Cortex of kidney (tissue), 1 donor: ENCODE measurements around the gene ELANE.
"Not testable (repeated sequence)": the region's sequence is repeated elsewhere in the genome, so short reads cannot be mapped to it uniquely, and the experiment has no call there.

Experiments used
- DNase-seq: peaks from one replicate; lab custom pipeline; 2025; lab: John Stamatoyannopoulos, UW

Gene ELANE

DNA sequence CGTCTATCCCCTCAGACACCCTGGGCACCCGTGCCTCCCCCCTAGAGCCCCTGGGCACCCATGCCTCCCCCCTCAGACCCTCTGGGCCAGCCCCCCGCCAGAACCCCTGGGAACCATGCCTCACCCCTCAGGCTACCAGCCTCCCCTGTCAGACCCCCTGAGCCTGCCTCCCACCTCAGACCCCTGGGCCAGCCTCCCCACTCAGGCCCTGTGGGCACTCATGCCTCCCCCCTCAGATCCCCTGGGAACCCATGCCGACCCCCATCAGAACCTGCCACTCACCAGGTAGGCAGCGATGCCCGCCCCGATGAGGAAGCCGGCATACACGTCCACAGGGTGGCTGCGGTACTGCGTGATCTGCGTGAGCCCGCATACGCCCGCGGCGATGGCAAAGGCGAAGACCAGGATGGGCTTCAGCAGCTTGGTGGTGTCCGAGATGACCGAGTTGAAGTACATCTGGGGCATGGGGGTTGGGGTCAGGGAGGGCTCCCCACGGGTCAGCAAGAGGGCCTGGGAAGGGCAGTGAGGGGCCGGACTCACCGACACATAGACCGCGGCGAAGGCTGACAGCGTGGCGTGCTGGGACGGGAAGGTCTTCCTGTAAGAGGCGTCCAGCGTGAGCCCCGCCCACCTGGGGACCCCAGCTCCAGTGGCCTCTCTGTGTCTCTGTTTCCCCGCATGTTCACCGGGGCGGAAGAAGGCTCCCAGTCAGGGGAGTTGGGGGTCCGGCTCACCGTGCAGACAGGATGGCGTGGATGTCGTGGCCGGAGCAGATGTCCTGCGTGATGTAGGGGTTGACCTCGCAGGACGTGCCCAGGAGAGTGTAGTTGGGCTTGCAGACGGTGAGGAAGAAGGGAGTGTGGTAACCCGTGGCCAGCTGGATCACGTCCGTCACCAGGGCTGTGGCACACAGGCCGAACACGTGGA is 37.7 kb upstream of the ELANE start:
- no peak for DNase-seq

DNA sequence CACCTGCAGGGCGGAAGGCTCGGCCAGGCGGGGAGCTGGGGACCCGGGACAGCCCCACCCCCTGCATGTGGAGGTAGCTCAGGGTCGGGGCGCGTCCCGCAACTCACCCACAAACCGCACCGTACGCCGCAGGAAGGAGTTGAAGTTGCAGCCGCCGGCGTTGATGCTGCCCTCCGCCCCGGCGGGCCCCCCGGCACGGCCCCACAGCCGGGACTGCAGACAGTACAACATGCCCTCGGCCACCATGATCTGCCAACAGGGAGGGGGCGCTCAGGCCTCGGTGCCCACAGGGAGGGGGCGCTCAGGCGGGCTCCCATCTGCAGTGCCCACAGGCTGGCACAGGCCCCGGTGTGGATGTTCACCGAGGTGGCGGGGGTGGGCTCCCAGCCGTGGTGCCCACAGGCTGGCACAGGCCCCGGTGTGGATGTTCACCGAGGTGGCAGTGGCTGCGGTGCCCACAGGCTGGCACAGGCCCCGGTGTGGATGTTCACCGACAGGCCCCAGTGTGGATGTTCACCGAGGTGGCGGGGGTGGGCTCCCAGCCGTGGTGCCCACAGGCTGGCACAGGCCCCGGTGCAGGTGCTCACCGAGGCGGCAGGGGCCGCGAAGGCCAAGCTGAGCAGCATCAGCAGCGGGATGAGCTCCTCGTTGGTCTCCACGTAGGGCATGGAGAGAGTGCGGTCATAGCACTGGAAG is 36.9 kb upstream of the ELANE start:
- DNase-seq: no peak

DNA sequence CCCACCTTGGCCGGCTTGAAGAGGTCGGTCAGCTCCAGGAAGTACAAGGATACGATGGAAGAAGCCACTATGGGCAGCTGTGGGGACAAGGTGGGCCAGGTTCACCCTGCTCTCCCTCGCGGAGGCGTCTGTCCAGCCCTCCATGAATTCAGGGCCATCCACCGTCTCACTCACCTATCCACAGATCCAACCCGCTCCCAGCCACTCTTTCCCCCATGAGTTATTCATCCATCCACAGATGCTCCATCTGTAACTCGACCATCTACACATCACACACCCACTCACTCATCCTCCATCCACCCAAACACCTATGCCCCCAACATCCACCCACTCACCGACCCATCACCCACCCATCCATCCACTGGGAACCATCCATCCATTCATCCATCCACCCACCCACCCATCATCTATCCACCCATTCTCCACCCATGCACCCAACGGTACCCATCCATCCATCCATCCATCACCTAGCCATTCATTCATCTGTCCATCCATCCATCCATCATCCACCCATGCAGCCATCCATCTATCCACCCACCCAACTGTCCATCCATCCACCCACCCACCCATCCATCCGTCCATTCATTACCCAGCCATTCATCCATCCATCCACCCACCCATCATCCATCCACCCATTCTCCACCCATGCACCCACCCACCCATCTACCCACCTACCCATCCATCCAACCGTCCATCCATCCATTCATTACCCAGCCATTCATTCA is 36.2 kb upstream of the ELANE start:
- no peak for DNase-seq

DNA sequence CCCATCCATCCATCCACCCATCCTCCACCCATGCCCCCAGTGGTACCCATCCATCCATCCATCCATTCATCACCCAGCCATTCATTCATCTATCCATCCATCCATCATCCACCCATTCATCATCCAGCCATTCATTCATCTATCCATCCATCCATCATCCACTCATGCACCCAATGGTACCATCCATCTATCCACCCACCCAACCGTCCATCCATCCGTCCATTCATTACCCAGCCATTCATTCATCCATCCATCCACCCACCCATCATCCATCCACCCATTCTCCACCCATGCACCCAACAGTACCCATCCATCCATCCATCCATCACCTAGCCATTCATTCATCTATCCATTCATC is 35.6 kb upstream of the ELANE start:
- no peak for DNase-seq

DNA sequence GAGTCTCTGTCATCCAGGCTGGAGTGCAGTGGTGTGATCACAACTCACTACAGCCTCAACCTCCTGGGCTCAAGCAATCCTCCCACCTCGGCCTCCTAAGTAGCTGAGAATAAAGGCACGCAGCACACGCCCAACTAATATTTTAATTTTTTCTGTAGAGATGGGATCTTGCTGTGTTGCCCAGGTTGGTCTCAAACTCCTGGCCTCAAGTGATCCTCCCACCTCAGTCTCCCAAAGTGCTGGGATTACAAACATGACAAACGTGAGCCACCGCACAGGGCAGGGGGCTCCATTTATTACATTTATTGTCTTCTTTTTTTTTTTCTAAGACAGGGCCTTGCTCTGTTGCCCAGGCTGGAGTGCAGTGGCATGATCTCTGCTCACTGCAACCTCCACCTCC is 31.9 kb upstream of the ELANE start:
- DNase-seq: not testable (repeated sequence)

DNA sequence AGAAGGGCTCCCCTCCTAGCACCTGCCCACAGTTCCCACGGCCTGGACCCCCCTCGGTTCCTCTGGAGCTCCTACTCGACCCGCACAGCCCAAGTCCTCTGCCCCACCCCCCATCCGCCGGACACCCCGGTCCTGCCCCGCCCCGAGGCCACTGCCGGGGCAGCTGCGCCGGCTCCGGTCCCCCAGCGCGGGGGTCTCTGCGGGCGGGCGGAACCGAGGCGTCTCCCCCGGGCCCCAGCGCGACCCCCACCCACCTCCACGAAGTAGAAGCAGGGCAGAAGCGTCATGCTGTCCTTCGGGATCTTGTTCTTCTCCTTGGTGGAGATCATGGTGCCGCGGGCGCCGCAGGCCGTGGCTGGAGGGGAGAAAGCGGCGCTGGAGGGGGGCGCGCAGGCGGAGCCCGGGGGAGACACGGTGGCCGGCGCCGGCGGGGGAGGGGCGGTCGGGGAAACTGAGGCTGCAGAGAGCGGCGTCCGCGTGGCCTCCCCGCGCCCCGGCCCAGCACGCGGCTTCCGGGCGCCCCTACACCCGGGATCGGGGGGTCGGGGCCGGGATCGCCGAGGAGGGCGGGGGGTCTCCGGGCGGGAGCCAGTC is 30.8 kb upstream of the ELANE start:
- DNase-seq: no peak

DNA sequence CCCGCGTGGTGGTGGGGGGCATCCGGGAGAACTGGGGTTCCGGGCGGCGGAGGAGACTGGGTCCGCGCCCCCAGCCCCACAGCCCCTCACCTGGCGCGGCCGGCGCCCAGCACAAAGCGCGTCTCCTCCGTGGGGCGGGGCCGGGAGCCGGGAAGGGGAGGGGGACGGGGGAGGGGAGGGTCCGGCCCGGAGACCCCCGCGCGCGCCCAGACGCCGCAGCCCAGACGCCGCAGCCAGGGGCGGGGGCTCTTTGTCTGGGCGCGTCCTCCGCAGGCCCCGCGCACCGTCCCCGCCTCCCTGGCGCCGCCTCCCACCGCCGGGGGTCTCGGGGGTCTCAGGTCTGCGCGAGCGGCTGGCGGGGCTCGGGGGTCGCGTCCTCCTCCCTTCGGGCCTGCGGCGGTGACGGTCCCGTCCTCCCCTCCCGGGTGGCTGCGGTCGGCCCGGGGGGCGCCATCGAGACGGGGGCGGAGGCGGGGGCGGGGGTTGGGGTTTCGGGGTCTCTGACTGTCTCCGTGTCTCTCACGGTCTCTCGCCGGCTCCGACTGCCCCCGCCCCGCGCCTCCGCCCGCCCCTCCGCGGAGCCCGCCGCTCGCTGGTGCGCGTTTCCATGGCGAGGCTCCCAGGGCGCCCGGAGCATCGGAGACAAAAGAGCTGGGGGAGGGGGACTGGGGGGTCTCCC is 30.1 kb upstream of the ELANE start, which contains the start of gene PLPPR3:
Gene PLPPR3 (minus strand): TSS at position 131 of the 679 bp plus-strand sequence. CDS start 396 bp downstream, outside the sequence.
- DNase-seq: no peak

DNA sequence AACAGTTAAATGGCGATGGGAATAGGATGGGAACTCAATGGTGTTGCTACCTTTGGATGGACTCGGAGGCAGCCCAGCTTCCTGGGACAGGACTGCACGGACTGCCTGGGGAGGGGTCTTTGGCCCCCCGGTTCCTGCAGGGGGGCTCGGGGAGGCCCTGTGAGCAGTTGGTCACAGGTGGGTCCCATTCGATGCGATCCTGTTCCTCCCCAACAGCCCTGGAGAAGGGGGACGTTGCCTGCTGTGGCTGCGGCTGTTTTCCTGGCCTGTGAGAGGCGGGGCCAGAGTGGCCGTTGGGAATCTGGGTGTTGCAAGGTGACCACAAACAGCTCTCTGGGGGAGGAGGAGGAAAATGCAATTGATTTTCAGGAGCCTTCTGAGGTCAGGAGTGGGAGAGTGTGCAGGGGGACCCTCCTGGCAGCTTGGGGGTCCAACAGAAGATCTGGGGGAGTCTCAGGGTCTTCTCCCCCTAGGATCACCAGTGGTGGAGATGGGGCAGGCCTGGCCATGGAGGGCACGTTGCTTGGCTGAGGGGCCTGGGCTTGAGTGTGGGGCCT is 28.5 kb upstream of the ELANE start:
- DNase-seq: no peak

DNA sequence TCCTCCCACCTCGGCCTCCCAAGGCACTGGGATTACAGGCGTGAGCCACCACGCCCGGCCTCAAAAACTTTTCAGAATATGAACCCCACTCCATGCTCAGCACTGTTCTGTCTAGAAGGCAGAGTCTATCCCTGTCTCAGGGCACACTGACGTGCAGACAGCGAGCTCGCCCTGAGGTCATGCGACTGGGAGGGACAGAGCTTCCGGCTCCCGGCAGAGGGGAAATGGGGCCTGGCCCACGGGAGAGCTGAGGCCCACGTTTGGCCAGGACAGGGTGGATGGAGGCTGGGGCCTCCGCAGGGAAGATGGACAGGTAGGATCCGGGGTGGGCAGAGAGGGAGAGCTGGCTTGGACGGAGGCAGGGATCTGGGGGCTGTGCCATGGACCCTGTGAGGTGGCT is 27.2 kb upstream of the ELANE start:
- no peak for DNase-seq

DNA sequence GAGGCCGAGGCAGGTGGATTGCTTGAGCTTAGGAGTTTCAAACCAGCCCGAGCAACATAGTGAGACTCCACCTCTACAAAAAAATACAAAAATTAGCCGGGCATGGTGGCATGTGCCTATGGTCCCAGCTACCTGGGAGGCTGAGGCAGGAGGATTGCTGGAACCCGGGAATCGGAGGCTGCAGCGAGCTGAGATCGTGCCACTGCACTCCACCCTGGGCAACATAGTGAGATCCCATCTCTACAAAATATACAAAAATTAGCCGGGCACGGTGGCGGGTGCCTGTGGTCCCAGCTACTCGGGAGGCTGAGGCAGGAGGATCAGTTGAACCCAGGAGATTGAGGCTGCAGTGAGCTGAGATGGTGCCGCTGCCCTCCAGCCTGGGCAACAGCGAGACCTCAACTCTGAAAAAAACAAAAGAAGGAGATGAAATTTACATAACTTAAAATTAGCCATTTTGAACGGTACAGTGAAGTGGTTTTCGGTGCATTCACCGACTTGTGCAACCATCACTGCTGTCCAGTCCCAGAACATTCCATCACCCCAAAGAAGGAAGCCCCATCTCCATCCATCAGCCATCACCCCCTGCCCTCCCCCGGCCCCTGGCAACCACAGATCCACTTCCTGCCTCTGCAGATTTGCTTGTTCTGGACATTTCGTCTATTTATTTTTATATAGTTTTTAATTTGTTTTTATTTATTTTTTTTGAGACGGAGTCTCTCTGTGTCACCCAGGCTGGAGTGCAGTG is 26.0 kb upstream of the ELANE start:
- DNase-seq: no peak

DNA sequence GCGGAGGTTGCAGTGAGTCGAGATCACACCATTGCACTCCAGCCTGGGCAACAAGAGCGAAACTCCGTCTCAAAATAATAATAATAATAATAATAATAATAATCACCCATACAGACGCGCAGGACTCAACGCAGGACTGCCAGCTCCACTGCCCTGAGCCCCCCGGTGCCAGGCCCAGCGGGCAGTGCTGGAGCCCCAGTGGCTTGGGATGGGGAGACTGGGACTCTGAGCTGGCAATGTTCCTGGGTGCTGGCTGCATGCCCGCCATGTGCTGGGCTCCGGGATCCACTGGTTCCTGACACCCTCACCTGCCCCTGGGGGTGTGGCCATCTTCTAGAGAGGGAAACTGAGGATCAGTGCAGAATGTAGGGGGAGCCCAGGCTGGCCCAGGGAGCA is 24.8 kb upstream of the ELANE start:
- DNase-seq: no peak

DNA sequence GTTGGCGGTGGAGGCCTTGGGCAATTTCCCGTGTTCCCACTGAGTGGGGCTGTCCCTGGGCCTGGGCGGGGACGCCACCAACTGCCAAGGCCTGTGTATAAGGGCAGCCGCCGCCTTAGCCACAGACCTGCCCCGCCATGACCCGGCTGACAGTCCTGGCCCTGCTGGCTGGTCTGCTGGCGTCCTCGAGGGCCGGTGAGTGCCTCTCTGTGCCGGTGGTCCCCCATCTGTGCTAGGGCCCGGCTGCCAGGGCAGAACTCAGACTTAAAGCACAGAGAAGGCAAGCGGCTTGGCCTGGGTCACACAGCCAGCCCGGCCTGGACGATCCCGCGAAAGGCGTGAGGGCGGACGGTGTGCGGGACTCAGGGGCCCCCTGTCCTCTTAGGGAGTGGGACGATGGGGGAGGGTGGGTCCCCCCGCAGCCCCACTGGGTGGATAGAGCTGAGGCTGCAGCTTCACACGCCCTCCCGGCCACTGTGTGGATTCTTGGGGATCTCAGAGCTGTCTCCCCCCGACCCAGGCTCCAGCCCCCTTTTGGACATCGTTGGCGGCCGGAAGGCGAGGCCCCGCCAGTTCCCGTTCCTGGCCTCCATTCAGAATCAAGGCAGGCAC is 24.3 kb upstream of the ELANE start, which contains the start of gene AZU1:
Gene AZU1 (plus strand): TSS at position 128 of the 612 bp plus-strand sequence. CDS start 10 bp downstream, at position 138.
- no peak for DNase-seq

DNA sequence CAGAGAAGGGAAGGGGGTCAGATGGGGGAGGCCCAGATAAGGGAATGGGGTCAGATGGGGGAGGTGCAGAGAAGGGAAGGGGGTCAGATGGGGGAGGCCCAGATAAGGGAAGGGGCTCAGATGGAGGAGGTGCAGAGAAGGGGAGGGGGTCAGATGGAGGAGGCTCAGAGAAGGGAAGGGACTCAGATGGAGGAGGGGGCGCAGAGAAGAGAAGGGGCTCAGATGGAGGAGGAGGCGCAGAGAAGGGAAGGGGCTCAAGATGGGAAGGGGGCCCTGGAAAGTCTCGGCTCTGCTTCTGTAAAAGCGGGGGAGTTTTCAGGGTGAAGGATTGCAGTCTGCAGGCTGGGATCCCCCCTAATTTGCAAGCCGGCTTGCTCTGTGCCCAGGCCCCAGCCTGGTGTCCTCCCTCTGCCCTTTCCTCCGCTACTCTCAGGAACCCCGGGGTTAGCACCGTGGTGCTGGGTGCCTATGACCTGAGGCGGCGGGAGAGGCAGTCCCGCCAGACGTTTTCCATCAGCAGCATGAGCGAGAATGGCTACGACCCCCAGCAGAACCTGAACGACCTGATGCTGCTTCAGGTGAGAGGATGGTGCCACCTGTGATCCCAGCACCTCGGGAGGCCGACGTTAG is 22.9 kb upstream of the ELANE start:
- no peak for DNase-seq

DNA sequence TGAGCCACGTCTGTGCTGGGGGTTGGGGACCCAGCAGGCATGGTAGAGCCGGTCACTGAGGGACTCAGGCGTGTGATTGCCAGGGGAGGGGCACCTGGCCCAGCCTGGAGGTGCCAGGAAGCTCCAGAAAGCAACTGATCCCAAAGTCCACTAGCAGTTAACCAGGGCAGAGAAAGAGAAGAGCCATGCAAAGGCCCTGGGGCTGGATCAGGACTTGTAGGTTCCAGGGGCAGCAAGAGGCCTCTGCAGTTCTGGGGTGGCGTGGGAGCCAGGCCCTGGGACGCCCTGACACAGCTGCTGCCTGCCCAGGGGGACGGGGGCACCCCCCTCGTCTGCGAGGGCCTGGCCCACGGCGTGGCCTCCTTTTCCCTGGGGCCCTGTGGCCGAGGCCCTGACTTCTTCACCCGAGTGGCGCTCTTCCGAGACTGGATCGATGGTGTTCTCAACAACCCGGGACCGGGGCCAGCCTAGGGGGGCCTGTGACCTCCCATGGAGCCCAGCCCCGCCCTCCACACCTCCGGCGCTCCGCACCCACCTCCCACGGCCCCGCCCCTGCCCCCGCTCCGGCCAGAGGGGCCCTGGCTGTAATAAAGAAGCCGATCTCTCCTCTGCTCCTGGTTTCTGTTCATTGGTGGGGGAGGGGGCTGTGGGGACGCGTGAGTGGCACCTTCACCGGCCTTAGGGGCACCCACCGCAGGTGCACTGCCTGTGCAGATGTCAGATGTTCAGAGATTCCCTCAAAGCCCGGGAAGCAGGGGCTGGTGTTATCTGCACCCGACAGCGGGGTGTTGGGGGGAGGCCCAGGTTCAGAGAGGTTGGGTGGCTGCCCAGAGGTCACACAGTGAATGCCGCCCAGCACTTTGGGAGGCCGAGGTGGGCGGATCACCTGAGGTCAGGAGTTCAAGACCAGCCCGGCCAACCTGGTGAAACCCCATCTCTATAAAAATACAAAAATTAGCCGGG is 20.4 kb upstream of the ELANE start:
- no peak for DNase-seq

DNA sequence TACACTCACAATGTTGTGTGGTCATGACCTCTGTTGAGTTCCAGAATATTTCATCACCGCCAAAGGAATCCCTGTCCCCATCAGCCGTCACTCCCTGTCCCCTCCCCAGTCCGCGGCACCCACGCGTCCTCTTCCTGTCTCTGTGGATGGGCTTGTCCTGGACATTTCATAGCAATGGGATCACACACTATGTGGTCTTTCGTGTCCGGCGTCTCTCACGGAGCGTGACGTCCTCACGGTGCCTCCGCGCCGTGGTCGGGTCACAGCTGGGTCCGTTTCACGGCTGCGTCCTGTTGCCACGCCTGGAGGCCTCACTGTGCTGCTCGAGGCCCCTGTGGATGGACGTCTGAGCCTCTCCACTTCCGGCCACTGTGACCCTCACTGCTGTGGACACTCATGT is 17.9 kb upstream of the ELANE start:
- DNase-seq: no peak

DNA sequence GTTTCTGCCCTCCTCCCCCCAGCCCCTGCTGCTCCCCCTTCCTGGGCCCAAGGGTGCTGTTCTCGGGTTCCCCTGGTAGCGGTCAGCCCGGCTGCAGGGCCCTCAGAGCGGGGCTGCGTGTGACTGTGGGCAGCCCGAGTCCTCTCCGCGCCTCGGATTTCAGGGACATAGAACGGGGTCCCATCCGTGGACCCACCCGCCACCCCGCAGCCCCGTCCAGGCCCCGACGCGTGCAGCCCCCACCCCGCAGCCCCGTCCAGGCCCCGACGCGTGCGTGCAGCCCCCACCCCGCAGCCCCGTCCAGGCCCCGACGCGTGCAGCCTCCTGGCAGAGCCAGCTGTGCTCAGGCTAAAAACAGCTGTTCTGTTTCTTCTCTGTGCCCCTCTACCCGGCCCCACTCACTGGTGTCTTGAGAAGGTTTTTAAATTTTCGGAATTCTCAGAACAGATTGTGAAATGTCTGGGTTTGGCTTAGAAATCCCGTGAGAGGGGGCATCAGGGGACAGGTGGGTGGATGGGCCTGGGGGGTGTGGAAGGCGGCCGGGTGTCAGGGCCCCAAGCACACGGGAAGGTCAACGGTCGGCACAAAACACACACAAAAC is 16.8 kb upstream of the ELANE start:
- no peak for DNase-seq

DNA sequence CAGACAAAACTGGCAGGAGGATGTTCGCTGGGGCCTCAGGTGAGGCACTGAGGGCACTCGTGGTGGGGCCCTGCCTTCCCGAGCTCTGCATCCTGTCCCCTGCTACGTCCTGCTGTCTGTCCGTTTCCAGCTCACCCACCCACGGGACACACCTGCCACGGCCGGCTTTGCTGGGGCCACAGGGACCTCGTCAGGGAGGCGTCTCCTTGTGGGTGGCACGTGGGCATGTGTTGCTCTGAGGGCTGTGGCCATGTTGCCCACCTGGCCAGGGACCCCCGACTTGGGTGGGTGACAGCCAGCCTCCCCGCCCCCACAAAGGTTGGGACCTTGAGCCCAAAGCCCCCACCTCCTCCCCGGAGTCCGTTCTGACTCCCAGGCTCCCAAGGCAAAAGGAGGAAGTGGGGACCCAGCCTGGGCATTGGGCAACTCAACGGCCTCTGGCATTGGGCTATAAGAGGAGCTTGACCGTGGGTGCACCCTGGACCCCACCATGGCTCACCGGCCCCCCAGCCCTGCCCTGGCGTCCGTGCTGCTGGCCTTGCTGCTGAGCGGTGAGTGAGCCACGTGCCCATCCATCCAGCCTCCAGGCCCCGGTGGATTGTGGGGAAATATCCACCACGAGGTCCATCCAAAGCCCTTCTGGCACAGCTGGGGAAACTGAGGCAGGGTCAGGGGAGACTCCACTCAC is 11.4 kb upstream of the ELANE start, which contains the start of gene PRTN3:
Gene PRTN3 (plus strand): TSS at position 481 of the 688 bp plus-strand sequence. CDS start 10 bp downstream, at position 491.
- no peak for DNase-seq
